ENCODE results near the gene TREM1. TPM values are rescaled to one million over a fixed set of nuclear protein-coding genes. Genes with fewer than 3 reads are reported as not detected.

Gene TREM1
- total and polyA plus RNA-seq, 4 donors = 0.09 to 1.3 (median 0.38) TPM

GRCh38 chr6:41257369-41258195 is 28.9 kb downstream of the TREM1 start:
- no peak overlapping the region for H3K27ac ChIP-seq (ENCODE audit: low read depth in 1 of 2, low read length in 2 of 2)
- TF ChIP-seq REST (IDR thresholded peaks at IDR 0.05) = no peak
- TF ChIP-seq GABPA (IDR thresholded peaks at IDR 0.05 in 1 of 2, conservative IDR thresholded peaks at IDR 0.05 in 1 of 2) = no peak
- TF ChIP-seq RAD21 (IDR thresholded peaks at IDR 0.05) = no peak
- no peak for TF ChIP-seq FOXA1 (IDR thresholded peaks at IDR 0.05)
- no peak overlapping the region for H3K4me3 ChIP-seq (ENCODE audit: low read depth in 1 of 3, low read length in 3 of 3)
- no peaks in the 10 kb centered on the region for H3K36me3 ChIP-seq (ENCODE audit: control insufficient read depth in 4 of 4, insufficient read depth in 3 of 4, low read depth in 1 of 4, low read length in 3 of 4)
- WGBS = 72% methylated on average over 2 of the region's 2 CpGs
- H3K9me3 ChIP-seq (ENCODE audit: control insufficient read depth in 4 of 4, low read length in 3 of 4) = peaks cover 0 to 14% (median 0%) of the 10 kb centered on the region in 4 donors
- no peaks in the 10 kb centered on the region for H3K27me3 ChIP-seq (ENCODE audit: control insufficient read depth in 4 of 4, insufficient read depth in 4 of 4, low read length in 3 of 4)
- no peaks in the 10 kb centered on the region for H3K4me1 ChIP-seq (ENCODE audit: control insufficient read depth in 4 of 4, insufficient read depth in 4 of 4, low read length in 3 of 4)
- no peak for DNase-seq (ENCODE audit: low spot score)
- H3K9ac ChIP-seq (ENCODE audit: low read depth in 1 of 2, low read length in 2 of 2) = no peak overlapping the region

DNA sequence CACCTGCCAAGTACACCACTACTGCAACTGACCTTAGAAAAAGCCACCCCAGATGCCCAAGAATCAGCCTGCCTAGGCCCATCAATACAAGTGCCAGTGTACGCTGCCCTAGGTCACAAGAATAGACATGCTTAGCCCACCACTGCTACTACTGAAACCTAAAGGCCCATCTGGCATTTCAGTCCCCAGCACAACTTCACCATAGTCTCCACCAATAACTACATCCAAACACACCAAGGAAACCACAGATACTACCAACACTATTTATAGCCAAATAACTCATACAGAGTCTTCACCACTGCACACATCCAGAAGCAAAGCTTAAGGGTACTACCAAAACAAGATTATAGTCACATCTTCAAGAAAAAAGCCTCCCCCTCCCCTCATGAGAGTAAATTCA is 30.1 kb downstream of the TREM1 start:
- H3K27ac ChIP-seq (ENCODE audit: low read depth in 1 of 2, low read length in 2 of 2) = no peak overlapping the region
- H3K4me1 ChIP-seq (ENCODE audit: control insufficient read depth in 4 of 4, insufficient read depth in 4 of 4, low read length in 3 of 4) = no peaks in the 10 kb centered on the region
- H3K27me3 ChIP-seq (ENCODE audit: control insufficient read depth in 4 of 4, insufficient read depth in 4 of 4, low read length in 3 of 4) = no peaks in the 10 kb centered on the region
- H3K4me3 ChIP-seq (ENCODE audit: low read depth in 1 of 3, low read length in 3 of 3) = no peak overlapping the region
- H3K36me3 ChIP-seq (ENCODE audit: control insufficient read depth in 4 of 4, insufficient read depth in 3 of 4, low read depth in 1 of 4, low read length in 3 of 4) = no peaks in the 10 kb centered on the region
- H3K9me3 ChIP-seq (ENCODE audit: control insufficient read depth in 4 of 4, low read length in 3 of 4) = peaks cover 0 to 6% (median 0%) of the 10 kb centered on the region in 4 donors
- WGBS = 97% methylated on average over 1 of the region's 1 CpG
- H3K9ac ChIP-seq (ENCODE audit: low read depth in 1 of 2, low read length in 2 of 2) = no peak overlapping the region
- DNase-seq (ENCODE audit: low spot score) = no peak
- no peak for TF ChIP-seq CTCF (IDR thresholded peaks at IDR 0.05; ENCODE audit: low read depth, low read length, missing input control)
- TF ChIP-seq, protein P1, sequence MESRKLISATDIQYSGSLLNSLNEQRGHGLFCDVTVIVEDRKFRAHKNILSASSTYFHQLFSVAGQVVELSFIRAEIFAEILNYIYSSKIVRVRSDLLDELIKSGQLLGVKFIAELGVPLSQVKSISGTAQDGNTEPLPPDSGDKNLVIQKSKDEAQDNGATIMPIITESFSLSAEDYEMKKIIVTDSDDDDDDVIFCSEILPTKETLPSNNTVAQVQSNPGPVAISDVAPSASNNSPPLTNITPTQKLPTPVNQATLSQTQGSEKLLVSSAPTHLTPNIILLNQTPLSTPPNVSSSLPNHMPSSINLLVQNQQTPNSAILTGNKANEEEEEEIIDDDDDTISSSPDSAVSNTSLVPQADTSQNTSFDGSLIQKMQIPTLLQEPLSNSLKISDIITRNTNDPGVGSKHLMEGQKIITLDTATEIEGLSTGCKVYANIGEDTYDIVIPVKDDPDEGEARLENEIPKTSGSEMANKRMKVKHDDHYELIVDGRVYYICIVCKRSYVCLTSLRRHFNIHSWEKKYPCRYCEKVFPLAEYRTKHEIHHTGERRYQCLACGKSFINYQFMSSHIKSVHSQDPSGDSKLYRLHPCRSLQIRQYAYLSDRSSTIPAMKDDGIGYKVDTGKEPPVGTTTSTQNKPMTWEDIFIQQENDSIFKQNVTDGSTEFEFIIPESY (IDR thresholded peaks at IDR 0.05) = no peak
- no peak for TF ChIP-seq RAD21 (IDR thresholded peaks at IDR 0.05)

- Histone ChIP-seq H3K4me1 (ENCODE audit: control insufficient read depth in 4 of 4, insufficient read depth in 4 of 4, low read length in 3 of 4) (no peaks in the 10 kb centered on the region), H3K27me3 (ENCODE audit: control insufficient read depth in 4 of 4, insufficient read depth in 4 of 4, low read length in 3 of 4) (no peaks in the 10 kb centered on the region), H3K27ac (ENCODE audit: low read depth in 1 of 2, low read length in 2 of 2) (no peak overlapping the region), H3K9ac (ENCODE audit: low read depth in 1 of 2, low read length in 2 of 2) (no peak overlapping the region), H3K9me3 (ENCODE audit: control insufficient read depth in 4 of 4, low read length in 3 of 4) (peaks cover 0 to 3% (median 0%) of the 10 kb centered on the region in 4 donors), H3K4me3 (ENCODE audit: low read depth in 1 of 3, low read length in 3 of 3) (no peak overlapping the region), H3K36me3 (ENCODE audit: control insufficient read depth in 4 of 4, insufficient read depth in 3 of 4, low read depth in 1 of 4, low read length in 3 of 4) (no peaks in the 10 kb centered on the region)
- 79% methylated on average over 5 of the region's 5 CpGs for WGBS
- no peak for DNase-seq (ENCODE audit: low spot score)
- TF ChIP-seq TAF1 (conservative IDR thresholded peaks at IDR 0.05) = no peak
Measured at GRCh38 chr6:41255638-41256246, 30.7 kb downstream of the TREM1 start.

Measured in liver (tissue), 9 donors.